ENCODE results near the gene RIBC2.

GRCh38 chr22:45366713-45367112, 46.8 kb upstream of the RIBC2 start:
- TF ChIP-seq EZH2phosphoT487 (IDR thresholded peaks at IDR 0.05; ENCODE audit: borderline replicate concordance, low read depth, low read length) (no peak), CTCF (conservative IDR thresholded peaks at IDR 0.05; ENCODE audit: low read length) (no peak)
